Duodenal mucosa (tissue), 2 donors: Measurements from ENCODE around the gene DMTF1.
"Not testable (repeated sequence)": the region's sequence is repeated elsewhere in the genome, so short reads cannot be mapped to it uniquely, and the experiment has no call there.

ENCODE experiments used
- H3K27ac ChIP-seq: one replicate; pipeline ENCODE4 v1.7.0; 2013; ENCODE audit warnings: low read depth, low read length
- H3K27me3 ChIP-seq, 2 donors: one replicate each; pipeline ENCODE4 v1.7.0; 2013; ENCODE audit warnings: low read length in 2 of 2, control low read depth in 1 of 2; ENCODE audit not compliant: insufficient read depth in 2 of 2, control insufficient read depth in 1 of 2
- H3K36me3 ChIP-seq, 2 donors: one replicate each; pipeline ENCODE4 v1.7.0; 2013; ENCODE audit warnings: low read length in 2 of 2, control low read depth in 1 of 2; ENCODE audit not compliant: insufficient read depth in 2 of 2, control insufficient read depth in 1 of 2
- H3K4me1 ChIP-seq, 2 donors: one replicate each; pipeline ENCODE4 v1.7.0; 2013; ENCODE audit warnings: low read length in 2 of 2, control low read depth in 1 of 2; ENCODE audit not compliant: insufficient read depth in 2 of 2, control insufficient read depth in 1 of 2
- H3K4me3 ChIP-seq, 2 donors: one replicate each; pipeline ENCODE4 v1.7.0; 2013; ENCODE audit warnings: low read length in 2 of 2, low read depth in 1 of 2
- H3K9ac ChIP-seq, 2 donors: one replicate each; pipeline ENCODE4 v1.7.0; 2013; ENCODE audit warnings: low read length in 2 of 2, low read depth in 1 of 2
- H3K9me3 ChIP-seq, 2 donors: one replicate each; pipeline ENCODE4 v1.7.0; 2013; ENCODE audit warnings: low read length in 2 of 2, control low read depth in 1 of 2; ENCODE audit not compliant: control insufficient read depth in 1 of 2

DMTF1 gene

DNA sequence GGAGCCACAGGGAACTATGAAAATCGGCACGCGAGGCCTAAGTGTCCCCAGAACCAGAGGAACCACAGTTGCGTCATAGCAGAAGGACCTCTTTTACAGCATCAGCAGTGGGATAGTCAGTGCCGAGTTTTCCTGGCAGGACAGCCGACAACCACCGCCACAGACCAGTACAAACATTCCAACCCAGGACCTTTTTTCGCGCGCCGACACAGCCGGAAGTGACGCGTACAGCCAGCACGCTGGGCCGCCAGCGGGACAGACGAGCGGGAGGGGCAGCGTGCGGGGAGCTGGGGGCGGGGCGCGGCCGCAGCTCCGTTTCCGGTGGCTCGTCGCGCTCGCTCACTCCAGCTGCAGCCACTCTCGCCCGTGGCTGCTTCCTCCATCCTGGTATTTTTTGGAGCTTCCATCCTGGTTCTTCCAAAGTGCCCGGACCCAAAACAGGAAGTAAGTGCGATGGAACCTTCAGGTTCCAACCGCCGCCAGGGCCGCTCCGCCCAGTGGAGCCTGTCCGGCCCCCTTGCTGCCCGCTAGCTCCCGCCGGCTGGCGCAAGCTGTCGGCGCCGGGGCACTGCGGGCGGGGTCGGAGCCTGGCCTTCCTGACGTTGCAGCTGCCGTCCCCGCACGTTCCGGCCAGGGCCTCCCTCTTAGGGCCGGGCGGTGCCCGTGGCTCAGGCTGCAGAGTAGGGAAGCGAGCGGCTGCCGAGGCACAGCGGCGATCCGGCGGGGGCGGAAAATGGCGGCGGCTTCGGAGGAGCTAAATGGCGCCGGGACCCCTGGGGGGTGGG, at the start of gene DMTF1:
DMTF1 (plus strand) TSS at position 342 of the 785 bp plus-strand sequence. CDS start 12,489 bp downstream, outside the sequence.
- peak within 1 kb of the TSS; percentile 97 for H3K27ac ChIP-seq
- H3K9ac ChIP-seq = peak within 1 kb of the TSS; percentile 79 to 92
- no peaks in the 10 kb centered on the region for H3K36me3 ChIP-seq
- peak within 1 kb of the TSS; percentile 83 to 94 for H3K4me3 ChIP-seq
- peaks cover 21 to 42% of the 10 kb centered on the region in 2 donors for H3K4me1 ChIP-seq
- no peaks in the 10 kb centered on the region for H3K9me3 ChIP-seq
- no peaks in the 10 kb centered on the region for H3K27me3 ChIP-seq

DNA sequence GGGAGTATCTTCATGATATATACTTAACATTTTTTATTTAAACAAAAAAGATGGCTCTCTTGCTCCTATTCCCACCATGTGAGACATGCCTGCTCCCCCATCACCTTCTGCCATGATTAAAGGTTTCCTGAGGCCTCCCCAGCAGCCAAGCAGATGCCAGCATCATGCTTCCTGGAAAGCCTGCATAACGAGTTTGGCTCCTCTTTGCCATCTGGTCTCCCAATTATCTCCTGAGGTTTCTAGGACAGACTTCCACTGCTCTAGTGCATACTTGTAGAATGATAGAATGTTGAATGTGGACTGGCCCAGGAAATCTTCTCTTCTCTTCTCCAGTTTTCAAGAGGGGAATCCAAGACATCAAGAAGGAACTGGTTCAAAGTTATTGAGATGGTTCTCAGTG, 46.9 kb upstream of the DMTF1 start:
- H3K27ac ChIP-seq = no peak overlapping the region
- no peak overlapping the region for H3K4me3 ChIP-seq
- H3K27me3 ChIP-seq = no peaks in the 10 kb centered on the region

DNA sequence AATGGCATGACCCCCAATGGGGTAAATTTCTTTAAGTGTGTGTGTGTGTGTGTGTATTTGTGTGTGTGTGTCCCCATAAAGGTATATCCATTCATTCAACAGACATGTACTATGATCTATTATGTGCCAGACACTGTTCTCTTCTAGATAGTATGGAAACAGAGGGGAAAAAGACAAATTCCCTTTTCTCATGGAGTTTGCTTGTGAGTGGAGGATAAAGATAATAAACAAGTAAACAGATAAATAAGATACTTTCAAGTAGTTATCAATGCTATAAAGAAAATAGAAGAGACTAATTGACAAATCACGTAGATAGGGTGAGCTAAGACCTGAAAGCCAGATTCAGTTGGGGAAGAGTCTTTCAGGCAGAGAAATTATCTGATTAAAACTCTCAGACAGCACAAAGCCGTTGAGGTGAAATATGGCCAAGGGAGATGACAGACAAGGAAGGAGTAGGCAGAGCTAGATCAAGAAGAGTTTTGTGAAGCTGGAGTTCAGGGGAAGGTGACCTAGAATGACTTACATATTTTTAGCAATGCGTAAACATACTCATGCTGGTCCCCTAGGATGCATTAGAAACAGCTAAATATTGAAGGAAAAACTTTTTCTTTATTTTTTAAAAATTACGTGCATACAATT, 45.2 kb upstream of the DMTF1 start:
- Histone ChIP-seq H3K27me3 (no peaks in the 10 kb centered on the region), H3K4me1 (no peaks in the 10 kb centered on the region), H3K27ac (no peak overlapping the region)

More for the DNA sequence above, 46.9 kb upstream of the DMTF1 start:
- Histone ChIP-seq H3K36me3 (no peaks in the 10 kb centered on the region), H3K4me1 (no peaks in the 10 kb centered on the region), H3K9me3 (no peaks in the 10 kb centered on the region), H3K9ac (no peak overlapping the region)

GRCh38 chr7:87107949-87108776, 44.1 kb upstream of the DMTF1 start:
- no peak overlapping the region for H3K27ac ChIP-seq
- H3K9ac ChIP-seq = no peak overlapping the region
- H3K4me3 ChIP-seq = no peak overlapping the region
- H3K36me3 ChIP-seq = no peaks in the 10 kb centered on the region
- H3K9me3 ChIP-seq = no peaks in the 10 kb centered on the region
- no peaks in the 10 kb centered on the region for H3K4me1 ChIP-seq
- H3K27me3 ChIP-seq = no peaks in the 10 kb centered on the region

More for the DNA sequence above, 45.2 kb upstream of the DMTF1 start:
- H3K4me3 ChIP-seq = no peak overlapping the region
- no peaks in the 10 kb centered on the region for H3K36me3 ChIP-seq
- no peak overlapping the region for H3K9ac ChIP-seq
- no peaks in the 10 kb centered on the region for H3K9me3 ChIP-seq

DNA sequence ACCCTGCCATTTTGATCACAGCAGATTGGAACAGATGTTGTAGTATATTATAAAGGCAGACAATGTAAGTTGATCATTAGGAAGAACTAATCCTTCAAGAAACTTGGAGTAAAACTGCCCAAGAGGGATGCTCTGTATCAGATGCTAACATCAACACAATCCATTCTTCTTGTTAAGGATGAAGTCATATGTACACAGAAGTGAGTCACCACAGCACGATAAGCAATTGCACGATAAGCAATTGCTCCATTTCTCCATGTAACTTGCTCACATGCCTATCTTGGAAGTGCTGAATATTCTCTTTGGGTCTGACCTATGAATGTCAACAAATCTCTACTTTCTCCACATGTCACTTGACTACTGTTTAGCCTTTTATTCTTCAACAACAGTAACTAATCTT, 41.5 kb upstream of the DMTF1 start:
- Histone ChIP-seq H3K4me3 (no peak overlapping the region), H3K27me3 (no peaks in the 10 kb centered on the region), H3K36me3 (no peaks in the 10 kb centered on the region), H3K4me1 (no peaks in the 10 kb centered on the region), H3K9ac (no peak overlapping the region), H3K9me3 (no peaks in the 10 kb centered on the region), H3K27ac (no peak overlapping the region)

DNA sequence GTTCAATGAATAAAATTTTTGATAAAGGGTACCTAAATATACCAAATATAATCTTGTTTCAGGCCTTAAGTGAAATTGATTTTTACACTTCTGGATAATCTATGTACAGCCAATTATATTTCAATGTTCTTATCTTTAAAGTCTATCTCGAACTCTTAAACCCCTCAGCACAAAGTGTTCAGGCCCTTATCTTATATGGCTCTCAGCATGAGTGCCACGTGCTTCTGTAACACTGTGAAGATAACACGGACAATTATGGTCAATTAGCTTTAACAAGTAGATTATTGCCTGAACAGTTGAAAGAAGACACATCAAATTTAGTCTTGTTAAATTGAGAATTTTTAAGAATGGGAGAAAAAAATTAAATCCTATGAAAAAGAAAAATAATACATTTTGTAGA, 40.4 kb upstream of the DMTF1 start:
- Histone ChIP-seq H3K36me3 (no peaks in the 10 kb centered on the region), H3K27me3 (no peaks in the 10 kb centered on the region), H3K4me1 (no peaks in the 10 kb centered on the region), H3K9ac (no peak overlapping the region), H3K9me3 (no peaks in the 10 kb centered on the region), H3K4me3 (no peak overlapping the region), H3K27ac (no peak overlapping the region)

DNA sequence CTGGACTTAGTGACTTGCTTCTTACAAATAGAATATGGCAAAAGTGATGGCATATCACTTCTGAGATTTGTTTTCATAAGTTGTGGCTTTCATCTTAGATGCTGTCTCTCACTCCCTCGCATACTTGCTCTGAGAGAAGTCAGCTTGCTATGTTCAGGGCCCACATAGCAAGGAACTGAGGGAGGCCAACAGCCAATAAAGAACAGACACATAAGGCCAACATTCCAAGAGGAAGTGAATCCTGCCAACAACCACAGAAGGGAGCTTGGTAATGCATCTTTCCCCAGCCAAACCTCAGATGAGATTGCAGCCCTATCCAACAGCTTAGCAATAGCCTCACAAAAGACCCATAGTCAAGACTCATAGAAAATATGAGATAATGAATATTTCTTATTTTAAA, 39.2 kb upstream of the DMTF1 start:
- Histone ChIP-seq H3K4me1 (no peaks in the 10 kb centered on the region), H3K4me3 (no peak overlapping the region), H3K36me3 (no peaks in the 10 kb centered on the region), H3K27ac (no peak overlapping the region), H3K9me3 (no peaks in the 10 kb centered on the region), H3K27me3 (no peaks in the 10 kb centered on the region), H3K9ac (no peak overlapping the region)

GRCh38 chr7:87113904-87114303, 38.3 kb upstream of the DMTF1 start:
- H3K9ac ChIP-seq, H3K36me3 ChIP-seq, H3K4me1 ChIP-seq, H3K27me3 ChIP-seq, H3K9me3 ChIP-seq, H3K27ac ChIP-seq, H3K4me3 ChIP-seq: not testable (repeated sequence)

DNA sequence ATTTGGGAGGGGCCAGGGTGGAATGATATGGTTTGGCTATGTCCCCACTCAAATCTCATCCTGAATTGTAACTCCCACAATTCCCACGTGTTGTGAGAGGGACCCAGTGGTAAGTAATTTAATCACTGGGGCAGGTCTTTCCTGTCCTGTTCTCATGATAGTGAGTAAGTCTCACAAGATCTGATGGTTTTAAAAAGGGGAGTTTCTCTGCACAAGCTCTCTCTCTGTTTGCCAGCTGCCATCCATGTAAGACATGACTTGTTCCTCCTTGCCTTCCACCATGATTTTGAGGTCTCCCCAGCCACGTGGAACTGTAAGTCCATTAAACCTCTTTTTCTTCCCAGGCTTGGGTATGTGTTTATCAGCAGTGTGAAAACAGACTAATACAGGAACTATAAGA, 36.5 kb upstream of the DMTF1 start:
- not testable (repeated sequence) for H3K36me3 ChIP-seq, H3K4me3 ChIP-seq, H3K9ac ChIP-seq, H3K27ac ChIP-seq, H3K4me1 ChIP-seq, H3K27me3 ChIP-seq, H3K9me3 ChIP-seq

DNA sequence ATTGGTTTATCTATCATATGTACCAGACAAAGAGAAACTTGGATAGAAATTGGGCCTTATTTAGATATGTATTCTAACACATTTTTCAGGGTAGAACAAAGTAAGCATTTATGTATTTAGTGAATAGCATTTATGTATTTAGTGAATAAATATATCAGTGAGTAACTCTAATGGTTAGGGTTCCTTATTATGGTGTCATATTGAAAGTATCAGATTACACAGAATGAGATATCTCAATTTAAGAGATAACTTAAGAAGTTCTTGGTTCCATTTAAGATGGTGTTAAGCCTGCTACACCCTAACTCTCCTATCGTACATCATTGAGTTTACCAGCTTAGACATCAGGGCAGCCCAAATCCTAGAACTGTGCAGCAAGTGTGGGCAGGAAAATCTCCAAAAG, 35.9 kb upstream of the DMTF1 start:
- Histone ChIP-seq H3K9me3 (no peaks in the 10 kb centered on the region), H3K4me1 (no peaks in the 10 kb centered on the region), H3K9ac (no peak overlapping the region), H3K27me3 (no peaks in the 10 kb centered on the region), H3K4me3 (no peak overlapping the region), H3K36me3 (no peaks in the 10 kb centered on the region), H3K27ac (no peak overlapping the region)
